Activated naive CD8-positive, alpha-beta T cell treated with anti-CD3 and anti-CD28 coated beads, Interleukin-2, amount 50 U/mL, for 24 hours (primary cell): ENCODE data around the gene ZNF462.

Experiments
- ATAC-seq: fragments of 150-1000 bp; cut with Tn5 transposase; one replicate; pipeline ENCODE4 v1.10.0; 2021
- DNase-seq: peaks from one replicate; pipeline ENCODE4 v3.0.0; 2021
- H3K27ac Mint-ChIP-seq: one replicate; pipeline ENCODE4 v1.8.0; 2021; ENCODE audit warnings: mild to moderate bottlenecking, mixed read lengths
- H3K27me3 Mint-ChIP-seq: one replicate; pipeline ENCODE4 v1.8.0; 2021; ENCODE audit warnings: mixed read lengths
- H3K36me3 Mint-ChIP-seq: one replicate; pipeline ENCODE4 v1.8.0; 2021; ENCODE audit warnings: low read depth, mixed read lengths
- H3K4me1 Mint-ChIP-seq: one replicate; pipeline ENCODE4 v1.8.0; 2021; ENCODE audit warnings: mixed read lengths
- H3K4me3 Mint-ChIP-seq: one replicate; pipeline ENCODE4 v1.8.0; 2021; ENCODE audit warnings: mild to moderate bottlenecking, moderate library complexity, mixed read lengths
- H3K9me3 Mint-ChIP-seq: one replicate; pipeline ENCODE4 v1.8.0; 2021; ENCODE audit warnings: mixed read lengths

The ZNF462 gene

DNA sequence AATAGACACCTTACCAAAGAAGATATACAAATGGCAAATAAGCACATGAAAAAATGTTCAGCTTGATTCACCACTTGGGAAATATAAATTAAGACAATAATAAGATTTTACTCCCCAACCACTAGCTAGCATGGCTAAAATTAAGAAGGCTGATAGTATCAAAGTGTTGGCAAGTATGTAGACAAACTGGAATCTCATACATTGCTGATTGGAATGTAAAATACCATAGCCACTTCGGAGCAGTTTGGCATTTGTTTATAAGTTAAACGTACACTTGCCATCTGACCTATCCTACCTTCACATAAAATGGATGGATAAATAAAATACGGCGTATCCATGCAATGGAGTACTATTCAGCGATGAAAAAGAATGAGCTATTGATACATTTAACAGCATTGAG, 129.2 kb downstream of the ZNF462 start:
- Mint-ChIP-seq H3K4me1 (no peaks in the 10 kb centered on the region), H3K36me3 (no peaks in the 10 kb centered on the region), H3K4me3 (no peak overlapping the region), H3K27me3 (peaks cover 2% of the 10 kb centered on the region), H3K9me3 (peaks cover 4% of the 10 kb centered on the region), H3K27ac (no peak overlapping the region)
- ATAC-seq = no peak
- no peak for DNase-seq

DNA sequence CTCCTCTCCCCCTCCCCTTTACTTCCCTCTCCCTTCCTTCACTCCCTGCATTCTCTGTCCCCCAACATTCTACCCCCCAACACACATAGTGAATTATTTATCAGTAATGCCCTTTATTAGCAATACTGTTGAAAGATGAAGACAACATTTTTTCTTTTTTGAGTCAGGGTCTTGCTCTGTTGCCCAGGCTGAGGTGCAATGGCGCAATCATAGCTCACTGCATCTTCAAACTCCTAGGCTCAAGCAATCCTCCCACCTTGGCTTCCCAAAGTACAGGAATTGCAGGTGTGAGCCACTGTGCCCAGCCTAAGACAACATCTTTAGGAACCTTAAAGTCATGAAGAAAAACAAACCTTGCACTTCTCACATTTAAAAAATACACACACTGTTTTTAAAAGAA, 130.6 kb downstream of the ZNF462 start:
- Mint-ChIP-seq H3K27me3 (peaks cover 2% of the 10 kb centered on the region), H3K9me3 (peaks cover 3% of the 10 kb centered on the region), H3K27ac (no peak overlapping the region), H3K36me3 (no peaks in the 10 kb centered on the region), H3K4me3 (no peak overlapping the region), H3K4me1 (no peaks in the 10 kb centered on the region)
- ATAC-seq = no peak
- DNase-seq = no peak

DNA sequence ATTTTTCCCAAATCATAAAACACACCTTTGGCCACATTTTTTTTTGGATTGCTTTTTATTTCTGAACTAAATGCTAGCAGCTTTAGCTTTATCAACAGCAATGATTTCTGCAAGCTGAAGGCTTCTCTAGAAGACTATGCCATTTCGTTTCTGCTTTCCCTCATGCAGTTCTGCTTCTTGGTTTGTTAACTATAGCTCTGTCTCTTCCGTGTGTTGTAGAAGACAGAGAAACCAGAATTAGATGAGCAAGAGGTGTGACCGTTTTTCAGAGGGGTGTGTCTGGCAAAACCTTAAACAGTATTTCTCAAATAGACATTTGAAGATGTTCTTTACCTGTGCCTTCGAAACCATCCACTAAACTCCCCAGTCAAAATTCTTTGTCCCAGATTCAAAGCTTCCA, 131.5 kb downstream of the ZNF462 start:
- no peak overlapping the region for H3K27ac Mint-ChIP-seq
- H3K9me3 Mint-ChIP-seq = no peaks in the 10 kb centered on the region
- ATAC-seq (no peak), DNase-seq (no peak)
- H3K4me1 Mint-ChIP-seq = no peaks in the 10 kb centered on the region
- no peak overlapping the region for H3K4me3 Mint-ChIP-seq
- no peaks in the 10 kb centered on the region for H3K27me3 Mint-ChIP-seq
- no peaks in the 10 kb centered on the region for H3K36me3 Mint-ChIP-seq

DNA sequence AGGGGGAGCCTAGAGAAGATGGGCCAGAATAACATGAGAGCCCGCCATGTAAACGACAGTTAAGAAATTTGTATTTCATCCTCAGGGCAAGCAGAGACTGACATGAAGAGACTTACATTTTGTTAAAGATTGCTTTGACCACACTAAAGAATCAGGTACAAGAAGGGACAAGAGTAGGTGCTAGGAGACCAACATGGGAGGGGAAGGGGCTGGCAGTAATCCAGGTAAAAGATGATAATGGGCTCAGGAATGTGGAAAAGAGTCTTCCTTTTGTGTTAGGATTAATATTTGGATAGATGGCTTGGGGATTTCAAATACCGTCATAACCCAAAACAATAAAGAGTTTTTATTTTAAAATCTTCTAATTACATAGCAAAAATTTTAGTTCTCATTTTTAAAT, 137.3 kb downstream of the ZNF462 start:
- H3K4me1 Mint-ChIP-seq = no peaks in the 10 kb centered on the region
- H3K9me3 Mint-ChIP-seq = no peaks in the 10 kb centered on the region
- H3K27ac Mint-ChIP-seq = no peak overlapping the region
- H3K4me3 Mint-ChIP-seq = no peak overlapping the region
- ATAC-seq (no peak), DNase-seq (no peak)
- H3K27me3 Mint-ChIP-seq = no peaks in the 10 kb centered on the region
- H3K36me3 Mint-ChIP-seq = no peaks in the 10 kb centered on the region

DNA sequence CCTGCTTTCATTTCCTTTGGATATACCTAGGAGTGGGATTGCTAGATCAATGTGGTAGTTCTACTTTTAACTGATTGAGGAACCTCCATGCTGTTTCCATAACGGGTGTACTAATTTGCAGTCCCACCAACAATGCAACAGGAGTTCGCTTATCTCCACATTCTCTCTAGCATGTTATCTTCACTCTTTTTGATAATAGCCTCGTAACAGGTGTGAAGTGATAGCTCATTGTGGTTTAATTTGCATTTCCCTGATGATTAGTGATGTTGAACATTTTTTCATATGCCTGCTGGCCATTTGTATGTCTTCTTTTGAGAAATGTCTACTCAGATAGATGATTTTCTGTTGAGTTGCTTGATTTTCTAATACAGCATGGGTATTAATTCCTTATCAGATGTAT, 142.2 kb downstream of the ZNF462 start:
- ATAC-seq (no peak), DNase-seq (no peak)
- Mint-ChIP-seq H3K27me3 (peaks cover 5% of the 10 kb centered on the region), H3K36me3 (no peaks in the 10 kb centered on the region), H3K4me1 (no peaks in the 10 kb centered on the region), H3K9me3 (no peaks in the 10 kb centered on the region), H3K27ac (no peak overlapping the region), H3K4me3 (no peak overlapping the region)

DNA sequence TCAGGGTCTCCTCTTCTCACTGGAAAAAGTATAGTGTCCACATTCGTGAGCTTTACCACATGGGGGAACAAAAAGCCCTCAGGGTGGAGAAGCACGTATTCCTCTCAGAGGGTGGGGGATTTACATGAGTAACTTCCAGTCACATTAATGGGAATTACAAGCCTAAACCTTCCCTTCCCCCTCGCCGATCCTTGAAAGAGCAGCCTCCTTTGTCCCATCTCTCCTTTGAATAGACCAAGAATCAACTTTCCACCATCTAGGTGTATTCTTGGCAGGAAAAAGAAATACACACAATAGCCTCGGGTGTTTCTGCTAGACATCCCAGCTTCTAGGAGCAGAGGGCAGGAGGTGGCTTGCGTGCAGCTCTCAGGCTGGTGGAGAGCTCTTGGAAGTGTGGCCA, 144.4 kb downstream of the ZNF462 start:
- Mint-ChIP-seq H3K36me3 (no peaks in the 10 kb centered on the region), H3K27me3 (peaks cover 7% of the 10 kb centered on the region), H3K9me3 (peaks cover 13% of the 10 kb centered on the region), H3K4me3 (no peak overlapping the region), H3K27ac (no peak overlapping the region), H3K4me1 (no peaks in the 10 kb centered on the region)
- DNase-seq (no peak), ATAC-seq (no peak)

DNA sequence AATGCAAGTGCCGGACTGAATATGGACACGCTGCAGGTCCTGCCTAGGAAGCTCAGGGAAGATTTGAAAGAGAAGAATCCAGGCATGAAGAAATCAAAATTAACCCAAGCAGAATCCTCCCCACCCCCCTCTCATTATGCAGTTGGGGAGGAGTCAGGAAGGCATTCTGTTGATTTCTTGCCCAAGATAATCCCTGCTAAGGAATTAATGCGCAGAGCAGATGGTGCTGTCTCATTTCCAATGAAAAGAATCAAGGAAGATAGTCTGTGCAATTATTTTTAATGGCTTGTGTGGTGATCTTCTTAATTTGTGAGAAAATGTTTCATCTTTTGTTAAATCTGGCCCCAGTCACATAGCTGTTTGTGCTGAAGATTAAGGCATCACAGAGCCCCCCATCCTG, 145.0 kb downstream of the ZNF462 start:
- DNase-seq (no peak), ATAC-seq (no peak)
- H3K4me1 Mint-ChIP-seq = no peaks in the 10 kb centered on the region
- H3K4me3 Mint-ChIP-seq = no peak overlapping the region
- no peak overlapping the region for H3K27ac Mint-ChIP-seq
- no peaks in the 10 kb centered on the region for H3K36me3 Mint-ChIP-seq
- H3K9me3 Mint-ChIP-seq = peaks cover 13% of the 10 kb centered on the region
- peaks cover 7% of the 10 kb centered on the region for H3K27me3 Mint-ChIP-seq

DNA sequence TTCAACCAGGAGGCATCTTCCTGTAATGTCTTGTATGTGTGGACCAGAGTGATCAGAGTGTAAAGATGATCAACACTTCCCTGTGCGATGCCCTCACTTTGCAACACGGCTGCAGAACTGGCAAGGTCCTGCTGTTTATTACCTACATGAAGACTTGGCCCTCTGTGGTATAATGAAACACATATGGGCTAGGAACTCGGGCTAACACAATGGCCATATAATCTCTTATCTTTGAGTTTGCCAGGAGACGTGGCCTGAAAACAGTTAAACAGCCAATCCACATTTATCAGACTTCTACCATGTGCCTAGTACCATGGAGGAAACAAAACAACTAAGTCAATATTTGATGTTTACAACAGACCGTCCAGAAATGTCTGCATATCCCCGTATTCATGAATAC, 145.5 kb downstream of the ZNF462 start:
- Mint-ChIP-seq H3K9me3 (peaks cover 13% of the 10 kb centered on the region), H3K36me3 (no peaks in the 10 kb centered on the region), H3K27ac (no peak overlapping the region), H3K4me3 (no peak overlapping the region), H3K4me1 (no peaks in the 10 kb centered on the region), H3K27me3 (peaks cover 7% of the 10 kb centered on the region)
- ATAC-seq (no peak), DNase-seq (no peak)

DNA sequence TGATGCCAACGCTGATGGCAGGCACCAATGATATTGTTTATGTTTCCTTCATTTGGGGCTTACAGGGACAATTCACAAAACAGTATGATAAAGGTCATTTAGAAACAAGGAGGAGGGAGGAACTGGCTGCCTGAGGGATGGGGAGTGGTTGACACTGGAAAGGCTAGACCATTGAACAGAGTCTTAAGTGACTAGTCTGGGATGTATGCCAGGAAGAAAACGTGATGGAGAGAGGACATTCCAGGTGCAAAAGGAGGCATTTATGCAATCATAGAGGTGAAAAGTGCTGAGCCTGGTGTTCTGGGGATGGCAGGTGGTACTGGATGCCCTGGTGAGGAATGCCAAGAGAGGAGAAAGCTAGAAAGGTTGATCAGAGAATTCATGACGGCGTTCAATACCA, 153.4 kb downstream of the ZNF462 start:
- DNase-seq (no peak), ATAC-seq (no peak)
- no peak overlapping the region for H3K27ac Mint-ChIP-seq
- H3K9me3 Mint-ChIP-seq = peaks cover 12% of the 10 kb centered on the region
- no peak overlapping the region for H3K4me3 Mint-ChIP-seq
- peaks cover 2% of the 10 kb centered on the region for H3K4me1 Mint-ChIP-seq
- no peaks in the 10 kb centered on the region for H3K36me3 Mint-ChIP-seq
- peaks cover 9% of the 10 kb centered on the region for H3K27me3 Mint-ChIP-seq

DNA sequence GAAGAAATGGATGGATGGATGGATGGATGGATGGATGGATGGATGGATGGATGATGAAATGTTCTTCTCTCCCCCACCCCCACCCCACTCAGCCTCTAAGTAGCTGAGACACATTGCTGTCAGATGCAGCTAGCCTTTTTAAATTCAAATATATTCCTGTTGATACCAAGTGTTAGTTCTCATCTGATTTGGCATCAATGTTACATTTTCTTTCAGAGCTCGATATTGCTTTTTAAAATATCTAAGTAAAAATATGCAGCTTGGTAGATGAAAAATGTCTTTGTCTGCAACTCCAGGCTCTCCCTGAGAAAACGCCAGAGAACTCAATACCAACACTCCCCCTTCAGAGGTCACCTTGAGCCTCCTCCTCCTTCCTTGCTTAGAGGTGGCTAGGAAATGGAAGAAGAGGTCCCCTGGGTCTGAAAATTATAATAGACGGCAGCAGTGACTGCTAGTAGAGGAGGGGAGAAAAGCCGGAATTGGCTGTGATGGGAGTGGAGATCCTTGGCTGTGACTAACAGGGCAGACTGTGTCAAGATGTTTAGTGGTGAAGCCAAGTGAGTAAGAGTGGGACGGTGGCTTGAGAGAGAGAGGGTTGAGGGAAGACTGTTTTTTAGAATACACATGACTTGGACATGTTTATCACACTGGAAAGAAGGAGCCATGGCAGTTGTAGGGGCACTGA, 156.0 kb downstream of the ZNF462 start:
- peaks cover 7% of the 10 kb centered on the region for H3K27me3 Mint-ChIP-seq
- peaks cover 6% of the 10 kb centered on the region for H3K4me1 Mint-ChIP-seq
- no peak overlapping the region for H3K4me3 Mint-ChIP-seq
- H3K9me3 Mint-ChIP-seq = peaks cover 5% of the 10 kb centered on the region
- DNase-seq = no peak
- no peak overlapping the region for H3K27ac Mint-ChIP-seq
- no peak for ATAC-seq
- no peaks in the 10 kb centered on the region for H3K36me3 Mint-ChIP-seq

DNA sequence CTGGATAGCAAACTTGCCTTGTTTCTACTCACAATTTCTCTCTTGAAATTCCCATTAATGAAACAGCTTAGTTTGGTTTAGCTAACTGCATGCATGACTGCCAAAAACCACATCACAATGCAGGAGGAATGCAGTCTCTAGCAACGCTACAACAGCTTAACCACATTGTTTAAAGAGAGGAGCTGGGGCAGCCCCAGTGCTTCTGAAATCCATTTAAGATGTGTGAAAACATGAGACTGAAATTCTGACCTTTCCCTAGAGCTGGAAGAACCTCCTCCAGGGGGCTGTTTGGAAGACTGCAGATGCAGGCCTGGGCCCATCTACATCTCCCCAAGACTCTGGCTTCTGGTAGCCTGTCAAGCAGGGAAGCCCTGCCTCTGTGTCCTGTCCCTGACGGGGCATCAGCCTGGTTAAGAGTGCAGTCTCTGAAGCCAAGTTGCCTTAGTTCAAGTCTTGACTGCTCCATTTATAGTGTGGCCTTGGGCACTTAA, 157.1 kb downstream of the ZNF462 start:
- peaks cover 8% of the 10 kb centered on the region for H3K27me3 Mint-ChIP-seq
- H3K4me3 Mint-ChIP-seq = no peak overlapping the region
- H3K9me3 Mint-ChIP-seq = peaks cover 5% of the 10 kb centered on the region
- DNase-seq = no peak
- no peak overlapping the region for H3K27ac Mint-ChIP-seq
- peaks cover 13% of the 10 kb centered on the region for H3K4me1 Mint-ChIP-seq
- H3K36me3 Mint-ChIP-seq = no peaks in the 10 kb centered on the region
- ATAC-seq = no peak

DNA sequence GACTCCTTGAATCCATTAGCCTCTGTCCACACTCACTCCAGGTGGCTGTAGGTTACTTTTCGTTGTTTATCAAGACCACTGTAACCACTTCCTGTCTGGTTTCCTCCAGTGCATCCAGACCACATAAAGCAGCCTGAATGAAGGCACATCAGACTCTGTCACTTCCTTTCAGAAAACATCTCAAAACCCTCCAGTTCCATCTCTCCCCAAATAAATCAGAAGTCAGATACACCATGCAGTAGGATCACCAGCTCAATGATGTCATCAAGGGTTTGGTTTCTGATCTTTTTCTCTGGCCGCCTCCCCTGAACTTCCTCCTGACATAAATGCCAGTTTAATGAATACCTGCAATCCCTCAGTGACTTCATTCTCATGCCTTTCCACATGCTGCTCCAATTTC, 161.2 kb downstream of the ZNF462 start:
- no peak for ATAC-seq
- Mint-ChIP-seq H3K9me3 (peaks cover 3% of the 10 kb centered on the region), H3K27ac (no peak overlapping the region), H3K4me3 (no peak overlapping the region), H3K36me3 (no peaks in the 10 kb centered on the region), H3K4me1 (peaks cover 13% of the 10 kb centered on the region), H3K27me3 (peaks cover 9% of the 10 kb centered on the region)
- no peak for DNase-seq

DNA sequence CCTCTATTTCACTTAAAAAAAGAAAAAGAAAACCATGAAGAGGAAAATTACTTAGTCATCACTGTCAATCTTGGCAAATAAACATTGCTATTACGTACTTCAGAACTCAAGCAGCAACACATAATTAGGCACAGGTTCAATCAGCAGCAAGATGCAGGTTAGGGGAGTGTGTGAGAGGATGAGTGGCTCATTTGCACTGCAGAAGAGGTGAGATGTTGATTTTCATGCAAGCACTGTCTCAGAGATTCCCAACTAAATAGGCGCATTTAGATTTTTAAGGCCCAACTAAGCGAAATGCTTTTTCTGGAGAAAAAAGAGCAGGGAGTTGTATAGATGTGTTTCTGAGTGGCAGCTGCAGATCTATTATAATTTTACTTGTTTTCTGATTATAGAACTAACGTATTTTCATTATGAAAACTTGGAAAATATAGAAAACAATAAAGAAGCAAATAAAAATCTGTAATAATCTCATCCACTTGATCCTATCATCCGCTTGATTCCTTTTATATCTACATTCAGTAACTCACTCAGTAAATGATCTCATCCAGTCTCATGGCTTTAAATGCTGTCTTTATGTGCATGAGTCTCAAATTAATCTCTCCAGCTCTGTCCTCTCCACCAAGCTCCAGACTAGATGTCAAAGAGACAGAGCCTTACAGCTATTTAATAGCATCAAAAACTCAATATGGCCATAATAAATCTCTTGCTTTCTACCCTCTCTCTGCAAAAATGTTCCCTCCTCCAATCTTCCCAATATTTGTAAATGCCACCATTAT, 162.5 kb downstream of the ZNF462 start:
- no peak for DNase-seq
- no peak for ATAC-seq
- Mint-ChIP-seq H3K27ac (no peak overlapping the region), H3K4me1 (peaks cover 13% of the 10 kb centered on the region), H3K4me3 (no peak overlapping the region), H3K36me3 (no peaks in the 10 kb centered on the region), H3K27me3 (peaks cover 3% of the 10 kb centered on the region), H3K9me3 (peaks cover 3% of the 10 kb centered on the region)

DNA sequence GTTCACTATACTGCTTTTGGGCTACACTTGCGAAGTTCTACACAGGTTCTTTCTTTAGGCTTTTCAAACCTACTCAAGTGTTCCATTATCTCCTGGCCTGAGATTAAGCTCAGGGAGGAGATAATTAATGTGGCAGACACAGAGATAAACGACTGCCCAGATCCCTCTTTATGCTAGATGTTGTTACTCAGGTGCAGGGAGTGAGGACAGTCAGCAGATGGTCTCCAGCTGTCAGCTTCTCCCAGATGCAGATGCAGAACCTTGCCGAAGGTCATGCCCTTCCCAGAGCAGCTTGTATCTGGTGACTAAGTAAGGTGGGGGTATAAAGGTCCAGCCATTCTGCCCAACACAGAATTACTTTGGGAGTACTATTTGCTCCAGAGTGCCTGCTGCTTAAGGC, 166.2 kb downstream of the ZNF462 start:
- ATAC-seq = no peak
- H3K4me1 Mint-ChIP-seq = peaks cover 7% of the 10 kb centered on the region
- H3K27me3 Mint-ChIP-seq = peaks cover 6% of the 10 kb centered on the region
- no peaks in the 10 kb centered on the region for H3K36me3 Mint-ChIP-seq
- H3K4me3 Mint-ChIP-seq = no peak overlapping the region
- DNase-seq = no peak
- H3K9me3 Mint-ChIP-seq = peaks cover 8% of the 10 kb centered on the region
- no peak overlapping the region for H3K27ac Mint-ChIP-seq

DNA sequence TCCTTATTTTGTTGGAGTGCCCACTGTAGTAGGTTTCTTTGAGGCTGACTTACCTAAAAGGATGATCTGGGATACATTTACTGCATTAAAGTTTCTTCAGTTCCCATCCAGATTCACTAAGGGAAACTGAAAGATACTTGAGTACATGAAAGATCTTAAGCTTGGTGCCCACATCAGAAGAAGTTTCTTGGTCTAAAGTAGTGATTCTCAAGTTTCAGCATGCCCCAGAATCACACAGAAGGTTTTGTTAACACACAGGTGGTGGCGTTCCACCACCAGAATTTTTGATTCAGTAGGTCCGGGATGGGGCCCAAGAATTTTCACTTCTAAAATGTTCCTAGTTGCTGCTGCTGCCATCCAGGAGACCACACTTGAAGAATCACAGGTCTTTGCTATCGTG, 171.0 kb downstream of the ZNF462 start:
- Mint-ChIP-seq H3K27ac (no peak overlapping the region), H3K4me3 (no peak overlapping the region), H3K36me3 (no peaks in the 10 kb centered on the region), H3K27me3 (peaks cover 6% of the 10 kb centered on the region), H3K9me3 (peaks cover 5% of the 10 kb centered on the region), H3K4me1 (no peaks in the 10 kb centered on the region)
- DNase-seq = no peak
- ATAC-seq = no peak
